GM12878 (cell line): Measurements from ENCODE around the gene FGD4. TPM values are rescaled to one million over a fixed set of nuclear protein-coding genes. Genes with fewer than 3 reads are reported as not detected.

ENCODE experiments used
- ATAC-seq: fragments of 200-7000 bp; cut with Tn5 transposase; 3 replicates; pipeline ENCODE4 v1.9.1; 2020; ENCODE audit warnings: mild to moderate bottlenecking, moderate library complexity
- BruUV-seq: library from RNA; stranded (reverse); fragments of 400-500 nt; replicated peaks from 2 replicates; lab custom pipeline; 2021; lab: Mats Ljungman, UMichigan
- CTCF ChIA-PET: fragments of 300-600 bp; sonication (Branson Sonifier 250); formaldehyde crosslinking; extraction: SDS; loops from one replicate; lab custom pipeline; 2021; ENCODE audit warnings: inconsistent platforms; lab: Yijun Ruan, JAX
- POLR2A ChIA-PET: fragments of 350-600 bp; formaldehyde crosslinking; extraction: SDS; loops from one replicate; lab custom pipeline; 2021; ENCODE audit warnings: inconsistent platforms; lab: Charles Lee
- RAD21 ChIA-PET: fragments of 300-600 bp; sonication (Branson Sonifier 250); formaldehyde crosslinking; loops from one replicate; lab custom pipeline; 2023; ENCODE audit warnings: antibody characterized with exemption; ENCODE audit not compliant: unreplicated experiment; lab: Charles Lee
- SMC1A ChIA-PET: fragments of 300-600 bp; sonication (Branson Sonifier 250); formaldehyde crosslinking; loops from one replicate; lab custom pipeline; 2023; ENCODE audit not compliant: unreplicated experiment, uncharacterized antibody; lab: Charles Lee
- DNase-seq: peaks from one replicate; pipeline ENCODE4 v3.0.0-alpha.2; 2011; ENCODE audit warnings: low read depth, low spot score
- FAIRE-seq: peaks from 3 replicates; lab custom pipeline; 2011; peaks lifted over from hg19 to GRCh38; lab: Jason Lieb, UNC
- H2AFZ ChIP-seq: 2 replicates; pipeline ENCODE4 v1.6.0; 2011; ENCODE audit warnings: low read depth, low read length, control low read depth; ENCODE audit not compliant: control insufficient read depth
- H3K27ac ChIP-seq: 2 replicates; pipeline ENCODE4 v1.5.1; 2011; ENCODE audit warnings: control low read depth; ENCODE audit not compliant: control insufficient read depth, insufficient read depth
- H3K27me3 ChIP-seq, 2 experiments: replicated peaks in 1 of 2; 2 replicates each; pipeline versions ENCODE4 v1.6.0 to v1.6.1; 2011; ENCODE audit warnings: low read length in 1 of 2; ENCODE audit not compliant: control insufficient read depth in 2 of 2, insufficient read depth in 2 of 2
- H3K36me3 ChIP-seq, 2 experiments: 2 replicates each; pipeline ENCODE4 v1.5.1; 2011; ENCODE audit warnings: low read length in 1 of 2; ENCODE audit not compliant: control insufficient read depth in 2 of 2, insufficient read depth in 2 of 2
- H3K4me1 ChIP-seq: 2 replicates; pipeline ENCODE4 v1.6.1; 2011; ENCODE audit warnings: mild to moderate bottlenecking, low read length, moderate library complexity, mixed read lengths; ENCODE audit not compliant: control insufficient read depth, insufficient read depth
- H3K4me2 ChIP-seq: 2 replicates; pipeline ENCODE4 v1.6.0; 2011; ENCODE audit warnings: control low read depth; ENCODE audit not compliant: control insufficient read depth, insufficient read depth
- H3K4me3 ChIP-seq: fragments of 200-600 bp; sonication (generic); 2 replicates; pipeline ENCODE4 v1.5.1; 2016
- H3K79me2 ChIP-seq: 2 replicates; pipeline ENCODE4 v1.6.0; 2011; ENCODE audit warnings: low read length; ENCODE audit not compliant: control insufficient read depth, insufficient read depth
- H3K9ac ChIP-seq: 2 replicates; pipeline ENCODE4 v1.8.0; 2011; ENCODE audit warnings: low read length, control low read depth, mixed read lengths; ENCODE audit not compliant: control insufficient read depth, insufficient read depth
- H3K9me3 ChIP-seq: replicated peaks from 3 replicates; pipeline ENCODE4 v1.5.1; 2011; ENCODE audit warnings: mild to moderate bottlenecking, low read length; ENCODE audit not compliant: control insufficient read depth, insufficient read depth
- H4K20me1 ChIP-seq: 2 replicates; pipeline ENCODE4 v1.6.0; 2011; ENCODE audit not compliant: control insufficient read depth, insufficient read depth
- BACH1 ChIP-seq: fragments of 450-650 bp; IDR thresholded peaks from 2 replicates; pipeline ENCODE4 v1.6.1; 2017; ENCODE audit warnings: mild to moderate bottlenecking, borderline replicate concordance
- CBX3 ChIP-seq: fragments of 200-600 bp; sonication (generic); IDR thresholded peaks from 2 replicates; pipeline ENCODE4 v1.6.1; 2016; ENCODE audit warnings: low read depth, borderline replicate concordance
- EP300 ChIP-seq, 2 experiments: fragments of 150-350 bp in 1 of 2; IDR thresholded peaks; 2 replicates each; pipeline ENCODE4 v1.6.1; 2011 to 2012; ENCODE audit warnings: low read depth in 2 of 2, low read length in 2 of 2, borderline replicate concordance in 1 of 2, improper control_type of control experiment in 1 of 2, inconsistent platforms in 1 of 2; ENCODE audit not compliant: control insufficient read depth in 1 of 2
- FOXM1 ChIP-seq: IDR thresholded peaks from 2 replicates; pipeline ENCODE4 v1.6.1; 2012; ENCODE audit warnings: low read depth, mild to moderate bottlenecking, inconsistent platforms, low read length, moderate library complexity
- HDAC6 ChIP-seq: fragments of 200-600 bp; sonication (generic); IDR thresholded peaks from one replicate; pipeline ENCODE4 v1.8.0; 2017; ENCODE audit warnings: antibody characterized with exemption; ENCODE audit not compliant: unreplicated experiment
- HDGF ChIP-seq: fragments of 450-650 bp; IDR thresholded peaks from 2 replicates; pipeline ENCODE4 v1.6.1; 2016; ENCODE audit warnings: antibody characterized with exemption
- HSF1 ChIP-seq: fragments of 150-350 bp; IDR thresholded peaks from 2 replicates; pipeline ENCODE4 v1.6.1; 2014; ENCODE audit warnings: mild to moderate bottlenecking, low read depth, low read length
- MLLT1 ChIP-seq: fragments of 450-650 bp; IDR thresholded peaks from 2 replicates; pipeline ENCODE4 v1.6.1; 2016; ENCODE audit warnings: mild to moderate bottlenecking
- MYC ChIP-seq: IDR thresholded peaks from 2 replicates; pipeline ENCODE4 v1.6.1; 2011; ENCODE audit warnings: mild to moderate bottlenecking, low read length, moderate library complexity, inconsistent platforms; ENCODE audit not compliant: insufficient read depth, insufficient replicate concordance, insufficient read length, severe bottlenecking
- POLR2AphosphoS5 ChIP-seq: IDR thresholded peaks from 2 replicates; pipeline ENCODE4 v1.6.1; 2011; ENCODE audit warnings: mild to moderate bottlenecking, low read length, inconsistent platforms
- RCOR1 ChIP-seq: conservative IDR thresholded peaks from 2 replicates; pipeline ENCODE4 v1.6.1; 2012; ENCODE audit warnings: low read depth, low read length, improper control_type of control experiment
- STAT3 ChIP-seq: IDR thresholded peaks from 2 replicates; pipeline ENCODE4 v1.6.1; 2011; ENCODE audit warnings: low read depth, low read length, improper control_type of control experiment
- SUZ12 ChIP-seq: fragments of 200-600 bp; sonication (generic); IDR thresholded peaks from one replicate; pipeline ENCODE4 v1.6.1; 2018; ENCODE audit warnings: antibody characterized with exemption, mild to moderate bottlenecking; ENCODE audit not compliant: unreplicated experiment
- ZBTB33 ChIP-seq: fragments of 450-650 bp; IDR thresholded peaks from 2 replicates; pipeline ENCODE4 v1.6.1; 2017; ENCODE audit warnings: mild to moderate bottlenecking
- WGBS: methylation state at CpG from one replicate; pipeline ENCODE4 v1.1.6; 2016; ENCODE audit warnings: low lambda C conversion rate; ENCODE audit not compliant: insufficient replicate concordance, insufficient coverage; ENCODE audit errors: missing lambda C conversion rate; 5-methylcytosine and 5-hydroxymethylcytosine counted together
- in situ Hi-C: fragments of 300-500 bp; cut with MboI; formaldehyde crosslinking; loops from 9 replicates; pipeline ENCODE4 v1.14.3; 2018; ENCODE audit warnings: mixed read lengths
- intact Hi-C: fragments of 100-400 bp; cut with micrococcal nuclease; formaldehyde crosslinking; loops from one replicate; pipeline ENCODE4 v1.14.2; 2022; ENCODE audit not compliant: unreplicated experiment
- polyA plus RNA-seq, 11 experiments: library from polyadenylated mRNA; depleted of rRNA in 4 of 11; unstranded in 6 of 11; stranded (reverse) in 5 of 11; fragments of >200 nt; fragmentation: Nextera tagmentation in 4 of 11; fragmentation: Illumina TruSeq in 1 of 11; extraction: Ambion mirVana in 4 of 11; extraction: Trizol in 1 of 11; gene quantifications; 1 replicate in 1 of 11; 2 replicates in 10 of 11; pipeline versions ENCODE4 v1.2.1 to v1.2.3, GENCODE V29; 2011 to 2016; ENCODE audit warnings: inconsistent platforms in 2 of 11, missing spikeins in 2 of 11, low read depth in 1 of 11
- total RNA-seq, 4 experiments: library from RNA; depleted of rRNA in 3 of 4; stranded (reverse); fragments of >200 nt in 3 of 4; fragmentation: Illumina TruSeq in 1 of 4; extraction: Trizol in 1 of 4; gene quantifications; 2 replicates each; pipeline versions ENCODE4 v1.2.1 to v1.2.3, GENCODE V29; 2013 to 2021
- TF ChIP-seq, protein P1 (sequence below): fragments of 450-650 bp; conservative IDR thresholded peaks from 2 replicates; pipeline ENCODE4 v1.6.1; 2017; ENCODE audit warnings: mild to moderate bottlenecking, moderate library complexity

Gene FGD4
- total and polyA plus RNA-seq, 10 of the 15 experiments (the other 5 are each of a cell fraction or from before 2014, with no cell fraction given), result 0.01 to 0.18 (median 0.08) TPM; not detected in 3

DNA sequence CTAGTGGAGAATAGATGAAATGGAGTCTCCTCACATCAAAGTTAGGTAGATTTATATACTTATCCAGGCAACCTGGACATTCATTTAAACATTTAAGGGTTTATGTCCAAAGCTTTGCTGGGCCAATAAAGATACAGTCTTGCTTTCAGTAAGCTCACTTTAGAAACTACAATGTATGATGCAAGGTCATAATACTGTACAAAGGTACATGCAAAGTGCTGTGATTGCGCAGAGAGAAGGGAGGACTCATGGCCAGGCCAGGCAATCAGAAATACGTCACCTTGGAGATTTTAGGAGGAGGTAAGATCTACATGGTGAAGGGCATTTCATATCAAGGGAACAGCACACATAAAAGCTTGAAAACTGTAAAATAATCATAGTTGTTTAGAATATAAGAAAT lies 113.6 kb downstream of the FGD4 start (continued):
- TF ChIP-seq POLR2AphosphoS5 (no peak), SUZ12 (no peak), HDGF (no peak), CBX3 (no peak), EP300 (IDR thresholded peaks at IDR 0.05; ENCODE audit: borderline replicate concordance in 1 of 2, control insufficient read depth in 1 of 2, low read depth in 2 of 2, low read length in 2 of 2) (no peak), HDAC6 (no peak), MLLT1 (no peak)

GRCh38 chr12:32515137-32515873 lies 115.9 kb downstream of the FGD4 start:
- Histone ChIP-seq H3K79me2 (no peaks in the 10 kb centered on the region), H3K27ac (no peak overlapping the region), H4K20me1 (no peaks in the 10 kb centered on the region), H3K4me2 (no peak overlapping the region), H2AFZ (no peak overlapping the region), H3K36me3 (no peaks in the 10 kb centered on the region), H3K9ac (no peak overlapping the region), H3K9me3 (no peaks in the 10 kb centered on the region), H3K4me3 (no peak overlapping the region), H3K27me3 (no peaks in the 10 kb centered on the region), H3K4me1 (no peaks in the 10 kb centered on the region)
- no TSS peak for BruUV-seq
- ATAC-seq (no peak), FAIRE-seq (no peak), DNase-seq (no peak)
- POLR2A ChIA-PET, result interaction anchor here (0.6 kb wide), 1 partner anchor 45 kb away, joined by 3 read pairs; no protein-coding TSS in a partner anchor
- WGBS, result 0% methylated on average over 1 of the region's 1 CpG
- TF ChIP-seq BACH1, result no peak
- TF ChIP-seq RCOR1, result no peak
- TF ChIP-seq FOXM1, result no peak
- TF ChIP-seq, protein P1, sequence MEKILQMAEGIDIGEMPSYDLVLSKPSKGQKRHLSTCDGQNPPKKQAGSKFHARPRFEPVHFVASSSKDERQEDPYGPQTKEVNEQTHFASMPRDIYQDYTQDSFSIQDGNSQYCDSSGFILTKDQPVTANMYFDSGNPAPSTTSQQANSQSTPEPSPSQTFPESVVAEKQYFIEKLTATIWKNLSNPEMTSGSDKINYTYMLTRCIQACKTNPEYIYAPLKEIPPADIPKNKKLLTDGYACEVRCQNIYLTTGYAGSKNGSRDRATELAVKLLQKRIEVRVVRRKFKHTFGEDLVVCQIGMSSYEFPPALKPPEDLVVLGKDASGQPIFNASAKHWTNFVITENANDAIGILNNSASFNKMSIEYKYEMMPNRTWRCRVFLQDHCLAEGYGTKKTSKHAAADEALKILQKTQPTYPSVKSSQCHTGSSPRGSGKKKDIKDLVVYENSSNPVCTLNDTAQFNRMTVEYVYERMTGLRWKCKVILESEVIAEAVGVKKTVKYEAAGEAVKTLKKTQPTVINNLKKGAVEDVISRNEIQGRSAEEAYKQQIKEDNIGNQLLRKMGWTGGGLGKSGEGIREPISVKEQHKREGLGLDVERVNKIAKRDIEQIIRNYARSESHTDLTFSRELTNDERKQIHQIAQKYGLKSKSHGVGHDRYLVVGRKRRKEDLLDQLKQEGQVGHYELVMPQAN, result no peak
- no peak for TF ChIP-seq MYC
- TF ChIP-seq STAT3, result no peak
- TF ChIP-seq HSF1, result no peak
- no peak for TF ChIP-seq ZBTB33
- CTCF ChIA-PET, result no interaction called here
- SMC1A ChIA-PET, result no interaction called here
- RAD21 ChIA-PET, result no interaction called here
- intact Hi-C loops (no loop called here), in situ Hi-C loops (no loop called here)
